Cerebellar nuclear complex (tissue), 1 donor: ENCODE data around the gene MINDY2.
"Not testable (repeated sequence)": the region's sequence is repeated elsewhere in the genome, so short reads cannot be mapped to it uniquely, and the experiment has no call there.

Experiments
- DNase-seq, 2 experiments: peaks; one replicate each; lab custom pipeline; 2025; lab: John Stamatoyannopoulos, UW

The MINDY2 gene

GRCh38 chr15:58755350-58755749, 15.8 kb upstream of the MINDY2 start:
- no peak for DNase-seq

- no peak for DNase-seq
Observed at GRCh38 chr15:58755956-58756355, 15.1 kb upstream of the MINDY2 start.

- DNase-seq = no peak
Observed at GRCh38 chr15:58758141-58758540, 13.0 kb upstream of the MINDY2 start.

GRCh38 chr15:58760385-58761009, 10.6 kb upstream of the MINDY2 start:
- DNase-seq = no peak

- DNase-seq = no peak
Observed at GRCh38 chr15:58761010-58761388, 10.1 kb upstream of the MINDY2 start.

GRCh38 chr15:58762285-58762684, 8.8 kb upstream of the MINDY2 start:
- no peak for DNase-seq

GRCh38 chr15:58762731-58763130, 8.4 kb upstream of the MINDY2 start:
- peak; percentile 64 to 95 for DNase-seq

- no peak for DNase-seq
Observed at GRCh38 chr15:58764468-58764867, 6.6 kb upstream of the MINDY2 start.

GRCh38 chr15:58766290-58766689, 4.8 kb upstream of the MINDY2 start:
- DNase-seq = no peak

GRCh38 chr15:58768601-58769004, 2.5 kb upstream of the MINDY2 start:
- DNase-seq = not testable (repeated sequence)

GRCh38 chr15:58770519-58770856, 614 bp upstream of the MINDY2 start:
- no peak for DNase-seq

GRCh38 chr15:58771621-58772250, 634 bp downstream of the MINDY2 start:
- DNase-seq = no peak

GRCh38 chr15:58773024-58773423, 1.9 kb downstream of the MINDY2 start:
- no peak for DNase-seq

- DNase-seq = no peak
Observed at GRCh38 chr15:58775402-58775801, 4.3 kb downstream of the MINDY2 start.

GRCh38 chr15:58777107-58777506, 6.0 kb downstream of the MINDY2 start:
- no peak for DNase-seq

- no peak for DNase-seq
Observed at GRCh38 chr15:58779554-58779953, 8.5 kb downstream of the MINDY2 start.

GRCh38 chr15:58785355-58785754, 14.3 kb downstream of the MINDY2 start:
- DNase-seq = no peak

- DNase-seq = no peak
Observed at GRCh38 chr15:58788056-58788710, 17.1 kb downstream of the MINDY2 start.

GRCh38 chr15:58793862-58794261, 22.8 kb downstream of the MINDY2 start:
- DNase-seq = no peak

GRCh38 chr15:58795825-58796224, 24.7 kb downstream of the MINDY2 start:
- DNase-seq = no peak

- DNase-seq = no peak
Observed at GRCh38 chr15:58797505-58797904, 26.4 kb downstream of the MINDY2 start.

- DNase-seq = no peak
Observed at GRCh38 chr15:58805095-58805494, 34.0 kb downstream of the MINDY2 start.

GRCh38 chr15:58823267-58823666, 52.2 kb downstream of the MINDY2 start:
- DNase-seq = not testable (repeated sequence)

GRCh38 chr15:58830556-58830955, 59.5 kb downstream of the MINDY2 start:
- no peak for DNase-seq
